Fibroblast of skin of right biceps (primary cell): ENCODE data around the gene DNAJB5.
"Not testable (repeated sequence)": the region's sequence is repeated elsewhere in the genome, so short reads cannot be mapped to it uniquely, and the experiment has no call there.

Experiments
- DNase-seq: peaks from one replicate; pipeline ENCODE4 v3.0.0-alpha.2; 2013

DNAJB5 gene

GRCh38 chr9:35001285-35001677 is 11.7 kb downstream of the DNAJB5 start:
- no peak for DNase-seq

GRCh38 chr9:35001803-35002502 is 12.4 kb downstream of the DNAJB5 start:
- DNase-seq, result peak; percentile 45

- DNase-seq, result no peak
Measured at GRCh38 chr9:35002623-35003022, 13.1 kb downstream of the DNAJB5 start.

- DNase-seq, result not testable (repeated sequence)
Measured at GRCh38 chr9:35004299-35004698, 14.8 kb downstream of the DNAJB5 start.

GRCh38 chr9:35010351-35010958 is 20.9 kb downstream of the DNAJB5 start:
- DNase-seq, result no peak

GRCh38 chr9:35014517-35014916 is 25.0 kb downstream of the DNAJB5 start:
- DNase-seq, result no peak

GRCh38 chr9:35023443-35023842 is 33.9 kb downstream of the DNAJB5 start:
- not testable (repeated sequence) for DNase-seq

- DNase-seq, result no peak
Measured at GRCh38 chr9:35026671-35027070, 37.1 kb downstream of the DNAJB5 start.

GRCh38 chr9:35027374-35027773 is 37.8 kb downstream of the DNAJB5 start:
- DNase-seq, result no peak

GRCh38 chr9:35027860-35028259 is 38.3 kb downstream of the DNAJB5 start:
- no peak for DNase-seq

GRCh38 chr9:35028341-35028740 is 38.8 kb downstream of the DNAJB5 start:
- no peak for DNase-seq

GRCh38 chr9:35029241-35029640 is 39.7 kb downstream of the DNAJB5 start:
- no peak for DNase-seq

GRCh38 chr9:35029852-35030251 is 40.3 kb downstream of the DNAJB5 start:
- DNase-seq, result no peak

GRCh38 chr9:35033101-35033500 is 43.6 kb downstream of the DNAJB5 start:
- DNase-seq, result no peak

GRCh38 chr9:35035851-35036701 is 46.5 kb downstream of the DNAJB5 start:
- peak; percentile 80 for DNase-seq

- peak; percentile 26 for DNase-seq
Measured at GRCh38 chr9:35042081-35042604, 52.6 kb downstream of the DNAJB5 start.

- no peak for DNase-seq
Measured at GRCh38 chr9:35042891-35043545, 53.5 kb downstream of the DNAJB5 start.

GRCh38 chr9:35044071-35044470 is 54.5 kb downstream of the DNAJB5 start:
- DNase-seq, result peak; percentile 44
